ENCODE data around the gene TMEM30B. TPM values are rescaled to one million over a fixed set of nuclear protein-coding genes. Genes with fewer than 3 reads are reported as not detected.

Gene TMEM30B
- total and polyA plus RNA-seq, 5 experiments from 2014 or later: 3.5 to 7.8 (median 4.2) TPM

Other genes starting within 250 kb of the TMEM30B start
- gene PRKCH, start 40.2 kb upstream of the TMEM30B start, total RNA-seq: 100 to 1,000 TPM; 284 to 306 TPM
- gene PRKCH, start 40.2 kb upstream of the TMEM30B start, polyA plus RNA-seq: 100 to 1,000 TPM; 184 to 264 (median 209) TPM